Measurements from ENCODE around the gene RFX8. TPM values are rescaled to one million over a fixed set of nuclear protein-coding genes. Genes with fewer than 3 reads are reported as not detected.

Gene RFX8
- total and polyA plus RNA-seq, 2 of the 4 experiments (the other 2 are of a cell fraction): 2.9 to 5.3 TPM

GRCh38 chr2:101509499-101510284 is 34.8 kb upstream of the RFX8 start:
- in situ Hi-C loops (cut with MboI; ENCODE audit: low sequenced_read_pairs): loop anchor here (25.0 kb wide), 1 partner anchor 178 kb away; the partner anchor contains the start of gene MAP4K4
- peak overlapping the region; percentile 12; the same call in 1 of the 2 replicates for H2BK120ac ChIP-seq (ENCODE audit: low read depth, low read length)
- no peak overlapping the region for H2BK15ac ChIP-seq (ENCODE audit: low read depth, low read length)
- no peak overlapping the region for H2AK5ac ChIP-seq (ENCODE audit: low read depth, low read length)
- ATAC-seq (ENCODE audit: low read depth) (no peak), DNase-seq (no peak)
- no peaks in the 10 kb centered on the region for H3K9me1 ChIP-seq (ENCODE audit: insufficient read depth, low read length)
- dilution Hi-C loops (cut with HindIII; ENCODE audit: low sequenced_read_pairs, unreplicated experiment): no loop called here
- H3K27ac ChIP-seq (ENCODE audit: insufficient read depth, low read length): no peak overlapping the region
- H3K4me1 ChIP-seq (ENCODE audit: control insufficient read depth, insufficient read depth, low read length): no peaks in the 10 kb centered on the region
- H3K36me3 ChIP-seq (ENCODE audit: control insufficient read depth, insufficient read depth, low read length): no peaks in the 10 kb centered on the region
- no peak overlapping the region for H4K5ac ChIP-seq (ENCODE audit: low read depth, low read length)
- ChIA-PET CTCF (interaction anchor here (1.0 to 1.7 kb wide), 3 partner anchors 9 to 167 kb away, joined by 3 to 5 read pairs (median 3); no protein-coding TSS in a partner anchor), POLR2A (ENCODE audit: unreplicated experiment) (no interaction called here)
- no peaks in the 10 kb centered on the region for H3K9me3 ChIP-seq (ENCODE audit: control insufficient read depth, insufficient read depth, low read length)
- H3K23ac ChIP-seq (ENCODE audit: low read depth, low read length): no peak overlapping the region
- intact Hi-C loops (cut with micrococcal nuclease): no loop called here
- no peak overlapping the region for H3K4me2 ChIP-seq (ENCODE audit: low read depth, low read length)
- H2AK9ac ChIP-seq (replicated peaks; ENCODE audit: low read depth, low read length, poor library complexity): no peak overlapping the region
- H4K20me1 ChIP-seq (ENCODE audit: insufficient read depth, low read length): no peaks in the 10 kb centered on the region
- H3K14ac ChIP-seq (replicated peaks; ENCODE audit: low read depth, low read length): no peak overlapping the region
- no peak overlapping the region for H4K91ac ChIP-seq (ENCODE audit: insufficient read depth, low read depth, low read length)
- H4K8ac ChIP-seq (ENCODE audit: low read depth in 2 of 2, low read length in 2 of 2): no peak overlapping the region
- H3K79me1 ChIP-seq (ENCODE audit: low read depth in 1 of 2, low read length in 2 of 2): 0 out of 4 replicates have a peak, but pooled peaks cover 0 to 2% of the 10 kb centered on the region in 2 experiments
- no peak overlapping the region for H3K4ac ChIP-seq (ENCODE audit: low read depth, low read length)
- no TSS peak for BruUV-seq (replicated peaks)
- no peak overlapping the region for H3K9ac ChIP-seq (ENCODE audit: low read depth, low read length)
- H3K56ac ChIP-seq (ENCODE audit: extremely low read depth, insufficient read depth, low read length): no peak overlapping the region
- H2AFZ ChIP-seq (replicated peaks; ENCODE audit: low read length, poor library complexity): no peak overlapping the region
- H3K4me3 ChIP-seq (ENCODE audit: insufficient read depth, low read depth, low read length): no peak overlapping the region
- no peaks in the 10 kb centered on the region for H3K27me3 ChIP-seq (ENCODE audit: control insufficient read depth, insufficient read depth, low read length)
- H2BK5ac ChIP-seq (ENCODE audit: low read depth, low read length, poor library complexity, severe bottlenecking): no peak overlapping the region
- H2BK20ac ChIP-seq (ENCODE audit: low read depth, low read length): no peak overlapping the region
- no peak overlapping the region for H3K18ac ChIP-seq (ENCODE audit: low read depth, low read length)
- 90% methylated on average over 3 of the region's 8 CpGs; no CpG with 5 or more reads in 1 of the 2 experiments for WGBS, 2 experiments (ENCODE audit: extremely low coverage in 2 of 2, insufficient read length in 1 of 2)
- TF ChIP-seq RCOR1 (IDR thresholded peaks at IDR 0.05; ENCODE audit: insufficient replicate concordance, low read length): no peak
- TF ChIP-seq SMC3 (IDR thresholded peaks at IDR 0.05; ENCODE audit: low read depth, low read length): no peak
- no peak for TF ChIP-seq MAFK (IDR thresholded peaks at IDR 0.05; ENCODE audit: low read depth, low read length)
- no peak for TF ChIP-seq MAZ (IDR thresholded peaks at IDR 0.05; ENCODE audit: borderline replicate concordance, low read depth, low read length)
- TF ChIP-seq RFX5 (IDR thresholded peaks at IDR 0.05; ENCODE audit: low read depth, low read length): no peak
- TF ChIP-seq NFE2L2 (IDR thresholded peaks at IDR 0.05; ENCODE audit: low read depth, low read length): no peak
- no peak for TF ChIP-seq ELK1 (IDR thresholded peaks at IDR 0.05; ENCODE audit: borderline replicate concordance, low read depth, low read length)
- no peak for TF ChIP-seq RAD21 (IDR thresholded peaks at IDR 0.05; ENCODE audit: low read length)
- TF ChIP-seq BHLHE40 (IDR thresholded peaks at IDR 0.05; ENCODE audit: low read depth, low read length): no peak
- no peak for TF ChIP-seq CTCF (conservative IDR thresholded peaks at IDR 0.05; ENCODE audit: low read depth, low read length)
- TF ChIP-seq CEBPB (IDR thresholded peaks at IDR 0.05; ENCODE audit: low read depth, low read length): no peak
- no peak for TF ChIP-seq POLR2A (IDR thresholded peaks at IDR 0.05; ENCODE audit: low read depth, low read length)
- no peak for TF ChIP-seq FOS (IDR thresholded peaks at IDR 0.05; ENCODE audit: low read depth, low read length)
- no peak for TF ChIP-seq MXI1 (IDR thresholded peaks at IDR 0.05; ENCODE audit: borderline replicate concordance, low read depth, low read length)
- no peak for TF ChIP-seq CHD1 (IDR thresholded peaks at IDR 0.05; ENCODE audit: low read depth, low read length)

All from IMR-90 (cell line).